HepG2 (cell line): ENCODE measurements around the gene HINFP. TPM values are rescaled to one million over a fixed set of nuclear protein-coding genes. Genes with fewer than 3 reads are reported as not detected.

Source experiments
- ATAC-seq: fragments of 200-7000 bp; cut with Tn5 transposase; 3 replicates; pipeline ENCODE4 v1.9.1; 2020; ENCODE audit warnings: mild to moderate bottlenecking, moderate library complexity
- BruUV-seq: library from RNA; stranded (reverse); fragments of 400-500 nt; replicated peaks from 2 replicates; lab custom pipeline; 2021; lab: Mats Ljungman, UMichigan
- CTCF ChIA-PET: fragments of 300-600 bp; formaldehyde crosslinking; extraction: SDS; loops from one replicate; lab custom pipeline; 2021; ENCODE audit warnings: low total read pairs, inconsistent platforms, low intra/inter-chr PET ratio; lab: Yijun Ruan, JAX
- POLR2A ChIA-PET: fragments of 350-600 bp; sonication (Branson Sonifier 250); formaldehyde crosslinking; loops from one replicate; lab custom pipeline; 2020; ENCODE audit warnings: antibody characterized with exemption, inconsistent platforms; lab: Yijun Ruan, JAX
- DNase-seq: peaks from one replicate; pipeline ENCODE4 v3.0.0-alpha.2; 2015; ENCODE audit warnings: low spot score
- FAIRE-seq: peaks from 3 replicates; lab custom pipeline; 2011; peaks lifted over from hg19 to GRCh38; lab: Jason Lieb, UNC
- H2AFZ ChIP-seq: one replicate; pipeline ENCODE4 v1.6.1; 2011; ENCODE audit warnings: low read length, inconsistent platforms
- H3K27ac ChIP-seq: fragments of 300-600 bp; 3 replicates; pipeline ENCODE4 v1.8.0; 2011; ENCODE audit warnings: mixed run types, mild to moderate bottlenecking, mixed read lengths, low read length, inconsistent platforms; ENCODE audit not compliant: insufficient read depth; ENCODE audit errors: extremely low read length
- H3K27me3 ChIP-seq, 2 experiments: fragments of 200-600 bp in 1 of 2; 2 replicates in 1 of 2; 3 replicates in 1 of 2; pipeline versions ENCODE4 v1.6.0 to v1.8.0; 2011; ENCODE audit warnings: low read length in 2 of 2, mild to moderate bottlenecking in 2 of 2, moderate library complexity in 2 of 2, inconsistent platforms in 1 of 2; ENCODE audit not compliant: insufficient read depth in 2 of 2, control insufficient read depth in 1 of 2
- H3K36me3 ChIP-seq, 2 experiments: fragments of 200-600 bp in 1 of 2; replicated peaks in 1 of 2; 2 replicates in 1 of 2; 3 replicates in 1 of 2; pipeline versions ENCODE4 v1.5.1 to v1.8.0; 2011; ENCODE audit warnings: low read length in 2 of 2, inconsistent platforms in 1 of 2; ENCODE audit not compliant: insufficient read depth in 2 of 2, control insufficient read depth in 1 of 2
- H3K4me1 ChIP-seq: 2 replicates; pipeline ENCODE4 v1.5.1; 2012; ENCODE audit warnings: low read length, inconsistent platforms; ENCODE audit not compliant: insufficient read depth
- H3K4me2 ChIP-seq: 2 replicates; pipeline ENCODE4 v1.6.0; 2011; ENCODE audit warnings: low read depth, low read length, inconsistent platforms
- H3K4me3 ChIP-seq, 3 experiments: fragments of 200-600 bp in 1 of 3; sonication (generic), shearing (Covaris generic) in 1 of 3; replicated peaks in 1 of 3; 2 replicates each; pipeline ENCODE4 v1.5.1; 2011 to 2016; ENCODE audit warnings: low read length in 3 of 3, inconsistent platforms in 2 of 3, low read depth in 2 of 3, mild to moderate bottlenecking in 2 of 3, control low read depth in 1 of 3, mixed read lengths in 1 of 3; ENCODE audit not compliant: insufficient read depth in 1 of 3
- H3K79me2 ChIP-seq: one replicate; pipeline ENCODE4 v1.6.1; 2011; ENCODE audit warnings: low read length, inconsistent platforms; ENCODE audit not compliant: insufficient read depth
- H3K9ac ChIP-seq: 2 replicates; pipeline ENCODE4 v1.6.0; 2011; ENCODE audit warnings: mild to moderate bottlenecking, low read depth, low read length, inconsistent platforms; ENCODE audit not compliant: insufficient read depth
- H3K9me3 ChIP-seq: 2 replicates; pipeline ENCODE4 v1.5.1; 2012; ENCODE audit warnings: mild to moderate bottlenecking, low read length
- H4K20me1 ChIP-seq: 2 replicates; pipeline ENCODE4 v1.6.0; 2011; ENCODE audit warnings: inconsistent platforms, mild to moderate bottlenecking, low read length, moderate library complexity; ENCODE audit not compliant: insufficient read depth
- DR1 ChIP-seq: sonication (generic); formaldehyde crosslinking; IDR thresholded peaks from 2 replicates; pipeline ENCODE4 v1.8.0; 2021; ENCODE audit warnings: mild to moderate bottlenecking, missing genetic modification reagents, inconsistent platforms
- ZNF282 ChIP-seq: fragments of 450-650 bp; IDR thresholded peaks from 2 replicates; pipeline ENCODE4 v1.6.1; 2018; ENCODE audit not compliant: partially characterized antibody
- ZNF33B ChIP-seq: sonication (generic); formaldehyde crosslinking; IDR thresholded peaks from 2 replicates; pipeline ENCODE4 v1.5.1; 2020; ENCODE audit warnings: mild to moderate bottlenecking, missing genetic modification reagents
- ZNF589 ChIP-seq: sonication (generic); formaldehyde crosslinking; conservative IDR thresholded peaks from 2 replicates; pipeline ENCODE4 v1.8.0; 2022; ENCODE audit warnings: mild to moderate bottlenecking, moderate library complexity, missing genetic modification reagents
- WGBS: methylation state at CpG from one replicate; pipeline ENCODE4 v1.1.6; 2017; ENCODE audit warnings: low lambda C conversion rate; 5-methylcytosine and 5-hydroxymethylcytosine counted together
- in situ Hi-C: cut with HindIII; loops from 2 replicates; pipeline ENCODE4 v1.10.0; 2017; ENCODE audit warnings: low pct_unique_long_range_greater_than_20kb; ENCODE audit not compliant: extremely low pct_ligation_motif_present
- intact Hi-C: fragments of 100-400 bp; cut with micrococcal nuclease; formaldehyde crosslinking; loops from one replicate; pipeline ENCODE4 v1.10.0; 2022; ENCODE audit not compliant: unreplicated experiment
- polyA plus RNA-seq, 8 experiments: library from polyadenylated mRNA; depleted of rRNA in 3 of 8; stranded (reverse) in 7 of 8; unstranded in 1 of 8; fragments of >200 nt; fragmentation: Illumina TruSeq in 4 of 8; extraction: Trizol in 4 of 8; gene quantifications; 2 replicates each; pipeline versions ENCODE4 v1.2.1 to v1.2.3, GENCODE V29; 2011 to 2016; ENCODE audit warnings: low read depth in 4 of 8, missing spikeins in 1 of 8, mixed read lengths in 1 of 8; ENCODE audit not compliant: insufficient read depth in 1 of 8
- total RNA-seq, 5 experiments: library from RNA; depleted of rRNA; stranded (reverse); fragments of >200 nt; fragmentation: Illumina TruSeq; extraction: Trizol; gene quantifications; 2 replicates each; pipeline ENCODE4 v1.2.3, GENCODE V29; 2016; ENCODE audit warnings: low read depth in 1 of 5
- TF ChIP-seq, protein P1 (sequence below): sonication (generic); formaldehyde crosslinking; IDR thresholded peaks from 2 replicates; pipeline ENCODE4 v1.5.0; 2020; ENCODE audit warnings: missing genetic modification reagents
- TF ChIP-seq, protein P2 (sequence below): sonication (generic); formaldehyde crosslinking; IDR thresholded peaks from 2 replicates; pipeline ENCODE4 v1.4.0; 2020; ENCODE audit warnings: missing genetic modification reagents, borderline replicate concordance
- TF ChIP-seq, protein P3 (sequence below), 2 experiments: fragments of 450-650 bp in 1 of 2; sonication (generic) in 1 of 2; formaldehyde crosslinking; IDR thresholded peaks; 2 replicates each; pipeline versions ENCODE4 v1.5.0 to v1.8.0; 2020 to 2022; ENCODE audit warnings: mild to moderate bottlenecking in 1 of 2, missing genetic modification reagents in 1 of 2
- TF ChIP-seq, protein P4 (sequence below): IDR thresholded peaks from 2 replicates; pipeline ENCODE4 v1.6.1; 2012; ENCODE audit warnings: low read depth, low read length, improper control_type of control experiment
- TF ChIP-seq, protein P5 (sequence below): sonication (generic); formaldehyde crosslinking; IDR thresholded peaks from 2 replicates; pipeline ENCODE4 v1.4.0; 2020; ENCODE audit warnings: missing genetic modification reagents, borderline replicate concordance

Gene HINFP
- total and polyA plus RNA-seq, 2 of the 13 experiments (the other 11 are each of a cell fraction or from before 2014, with no cell fraction given): 15.1 to 21.4 TPM

DNA sequence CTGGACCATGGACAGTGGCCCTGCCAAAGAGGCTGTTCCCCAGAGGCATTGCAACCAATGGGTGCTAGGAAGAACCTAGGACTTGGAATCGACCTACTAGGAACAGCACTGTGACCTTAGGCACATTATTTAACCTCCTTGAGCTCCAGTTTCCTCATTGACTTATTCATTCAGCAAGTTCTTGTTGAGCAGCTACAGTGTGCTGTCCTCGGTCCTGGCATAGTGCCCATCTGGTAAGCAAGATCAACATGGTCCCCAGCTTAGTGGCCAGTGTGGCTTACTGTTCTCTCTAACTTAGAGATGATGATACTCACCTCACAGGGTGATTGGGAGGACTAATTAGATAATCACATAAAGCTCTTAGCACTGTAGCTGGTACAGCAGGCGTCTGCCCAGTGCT lies 35.7 kb downstream of the HINFP start (continued):
- no peak for TF ChIP-seq DR1 (CRISPR knock-in tag)
- TF ChIP-seq ZNF589 (CRISPR knock-in tag): no peak
- TF ChIP-seq, protein P1, sequence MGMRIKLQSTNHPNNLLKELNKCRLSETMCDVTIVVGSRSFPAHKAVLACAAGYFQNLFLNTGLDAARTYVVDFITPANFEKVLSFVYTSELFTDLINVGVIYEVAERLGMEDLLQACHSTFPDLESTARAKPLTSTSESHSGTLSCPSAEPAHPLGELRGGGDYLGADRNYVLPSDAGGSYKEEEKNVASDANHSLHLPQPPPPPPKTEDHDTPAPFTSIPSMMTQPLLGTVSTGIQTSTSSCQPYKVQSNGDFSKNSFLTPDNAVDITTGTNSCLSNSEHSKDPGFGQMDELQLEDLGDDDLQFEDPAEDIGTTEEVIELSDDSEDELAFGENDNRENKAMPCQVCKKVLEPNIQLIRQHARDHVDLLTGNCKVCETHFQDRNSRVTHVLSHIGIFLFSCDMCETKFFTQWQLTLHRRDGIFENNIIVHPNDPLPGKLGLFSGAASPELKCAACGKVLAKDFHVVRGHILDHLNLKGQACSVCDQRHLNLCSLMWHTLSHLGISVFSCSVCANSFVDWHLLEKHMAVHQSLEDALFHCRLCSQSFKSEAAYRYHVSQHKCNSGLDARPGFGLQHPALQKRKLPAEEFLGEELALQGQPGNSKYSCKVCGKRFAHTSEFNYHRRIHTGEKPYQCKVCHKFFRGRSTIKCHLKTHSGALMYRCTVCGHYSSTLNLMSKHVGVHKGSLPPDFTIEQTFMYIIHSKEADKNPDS: no peak
- TF ChIP-seq, protein P2, sequence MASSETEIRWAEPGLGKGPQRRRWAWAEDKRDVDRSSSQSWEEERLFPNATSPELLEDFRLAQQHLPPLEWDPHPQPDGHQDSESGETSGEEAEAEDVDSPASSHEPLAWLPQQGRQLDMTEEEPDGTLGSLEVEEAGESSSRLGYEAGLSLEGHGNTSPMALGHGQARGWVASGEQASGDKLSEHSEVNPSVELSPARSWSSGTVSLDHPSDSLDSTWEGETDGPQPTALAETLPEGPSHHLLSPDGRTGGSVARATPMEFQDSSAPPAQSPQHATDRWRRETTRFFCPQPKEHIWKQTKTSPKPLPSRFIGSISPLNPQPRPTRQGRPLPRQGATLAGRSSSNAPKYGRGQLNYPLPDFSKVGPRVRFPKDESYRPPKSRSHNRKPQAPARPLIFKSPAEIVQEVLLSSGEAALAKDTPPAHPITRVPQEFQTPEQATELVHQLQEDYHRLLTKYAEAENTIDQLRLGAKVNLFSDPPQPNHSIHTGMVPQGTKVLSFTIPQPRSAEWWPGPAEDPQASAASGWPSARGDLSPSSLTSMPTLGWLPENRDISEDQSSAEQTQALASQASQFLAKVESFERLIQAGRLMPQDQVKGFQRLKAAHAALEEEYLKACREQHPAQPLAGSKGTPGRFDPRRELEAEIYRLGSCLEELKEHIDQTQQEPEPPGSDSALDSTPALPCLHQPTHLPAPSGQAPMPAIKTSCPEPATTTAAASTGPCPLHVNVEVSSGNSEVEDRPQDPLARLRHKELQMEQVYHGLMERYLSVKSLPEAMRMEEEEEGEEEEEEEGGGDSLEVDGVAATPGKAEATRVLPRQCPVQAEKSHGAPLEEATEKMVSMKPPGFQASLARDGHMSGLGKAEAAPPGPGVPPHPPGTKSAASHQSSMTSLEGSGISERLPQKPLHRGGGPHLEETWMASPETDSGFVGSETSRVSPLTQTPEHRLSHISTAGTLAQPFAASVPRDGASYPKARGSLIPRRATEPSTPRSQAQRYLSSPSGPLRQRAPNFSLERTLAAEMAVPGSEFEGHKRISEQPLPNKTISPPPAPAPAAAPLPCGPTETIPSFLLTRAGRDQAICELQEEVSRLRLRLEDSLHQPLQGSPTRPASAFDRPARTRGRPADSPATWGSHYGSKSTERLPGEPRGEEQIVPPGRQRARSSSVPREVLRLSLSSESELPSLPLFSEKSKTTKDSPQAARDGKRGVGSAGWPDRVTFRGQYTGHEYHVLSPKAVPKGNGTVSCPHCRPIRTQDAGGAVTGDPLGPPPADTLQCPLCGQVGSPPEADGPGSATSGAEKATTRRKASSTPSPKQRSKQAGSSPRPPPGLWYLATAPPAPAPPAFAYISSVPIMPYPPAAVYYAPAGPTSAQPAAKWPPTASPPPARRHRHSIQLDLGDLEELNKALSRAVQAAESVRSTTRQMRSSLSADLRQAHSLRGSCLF: no peak

DNA sequence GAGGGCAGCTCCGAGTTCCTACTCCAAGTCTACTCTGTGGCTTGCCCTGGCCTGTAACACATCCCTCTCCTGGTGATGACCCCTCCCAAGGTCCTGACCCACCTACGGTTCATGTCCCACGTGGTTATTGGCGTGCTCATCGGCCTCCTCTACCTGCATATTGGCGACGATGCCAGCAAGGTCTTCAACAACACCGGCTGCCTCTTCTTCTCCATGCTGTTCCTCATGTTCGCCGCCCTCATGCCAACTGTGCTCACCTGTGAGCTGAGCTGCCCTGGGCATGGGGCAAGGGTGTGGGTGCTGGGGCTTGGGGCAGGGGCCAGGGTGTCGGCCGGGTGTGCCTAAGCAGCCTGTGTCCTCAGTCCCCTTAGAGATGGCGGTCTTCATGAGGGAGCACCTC lies 37.1 kb downstream of the HINFP start:
- no peak overlapping the region for H3K9ac ChIP-seq
- no TSS peak for BruUV-seq
- H3K79me2 ChIP-seq: no peaks in the 10 kb centered on the region
- peaks cover 18 to 63% of the 10 kb centered on the region in 2 experiments for H3K27me3 ChIP-seq
- ATAC-seq (no peak), DNase-seq (no peak), FAIRE-seq (no peak)
- no peaks in the 10 kb centered on the region for H4K20me1 ChIP-seq
- H2AFZ ChIP-seq: no peak overlapping the region
- H3K27ac ChIP-seq: no peak overlapping the region
- no peaks in the 10 kb centered on the region for H3K9me3 ChIP-seq
- WGBS: 61% methylated on average over 12 of the region's 13 CpGs
- no peak overlapping the region for H3K4me2 ChIP-seq
- in situ Hi-C loops (no loop called here), intact Hi-C loops (no loop called here)
- CTCF ChIA-PET: no interaction called here
- H3K4me3 ChIP-seq: no peak overlapping the region
- no peaks in the 10 kb centered on the region for H3K36me3 ChIP-seq
- H3K4me1 ChIP-seq: 0 out of 2 replicates have a peak, but pooled peaks cover 4% of the 10 kb centered on the region
- POLR2A ChIA-PET: interaction anchor here (1.7 kb wide), 1 partner anchor 11 kb away, joined by 4 read pairs; no protein-coding TSS in a partner anchor
- TF ChIP-seq ZNF33B (CRISPR knock-in tag) (no peak), ZNF282 (no peak)
- TF ChIP-seq, protein P3, sequence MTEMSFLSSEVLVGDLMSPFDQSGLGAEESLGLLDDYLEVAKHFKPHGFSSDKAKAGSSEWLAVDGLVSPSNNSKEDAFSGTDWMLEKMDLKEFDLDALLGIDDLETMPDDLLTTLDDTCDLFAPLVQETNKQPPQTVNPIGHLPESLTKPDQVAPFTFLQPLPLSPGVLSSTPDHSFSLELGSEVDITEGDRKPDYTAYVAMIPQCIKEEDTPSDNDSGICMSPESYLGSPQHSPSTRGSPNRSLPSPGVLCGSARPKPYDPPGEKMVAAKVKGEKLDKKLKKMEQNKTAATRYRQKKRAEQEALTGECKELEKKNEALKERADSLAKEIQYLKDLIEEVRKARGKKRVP (CRISPR knock-in tag; IDR thresholded peaks at IDR 0.05): no peak
- TF ChIP-seq, protein P4, sequence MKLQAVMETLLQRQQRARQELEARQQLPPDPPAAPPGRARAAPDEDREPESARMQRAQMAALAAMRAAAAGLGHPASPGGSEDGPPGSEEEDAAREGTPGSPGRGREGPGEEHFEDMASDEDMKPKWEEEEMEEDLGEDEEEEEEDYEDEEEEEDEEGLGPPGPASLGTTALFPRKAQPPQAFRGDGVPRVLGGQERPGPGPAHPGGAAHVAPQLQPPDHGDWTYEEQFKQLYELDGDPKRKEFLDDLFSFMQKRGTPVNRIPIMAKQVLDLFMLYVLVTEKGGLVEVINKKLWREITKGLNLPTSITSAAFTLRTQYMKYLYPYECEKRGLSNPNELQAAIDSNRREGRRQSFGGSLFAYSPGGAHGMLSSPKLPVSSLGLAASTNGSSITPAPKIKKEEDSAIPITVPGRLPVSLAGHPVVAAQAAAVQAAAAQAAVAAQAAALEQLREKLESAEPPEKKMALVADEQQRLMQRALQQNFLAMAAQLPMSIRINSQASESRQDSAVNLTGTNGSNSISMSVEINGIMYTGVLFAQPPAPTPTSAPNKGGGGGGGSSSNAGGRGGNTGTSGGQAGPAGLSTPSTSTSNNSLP: no peak
- TF ChIP-seq, protein P5, sequence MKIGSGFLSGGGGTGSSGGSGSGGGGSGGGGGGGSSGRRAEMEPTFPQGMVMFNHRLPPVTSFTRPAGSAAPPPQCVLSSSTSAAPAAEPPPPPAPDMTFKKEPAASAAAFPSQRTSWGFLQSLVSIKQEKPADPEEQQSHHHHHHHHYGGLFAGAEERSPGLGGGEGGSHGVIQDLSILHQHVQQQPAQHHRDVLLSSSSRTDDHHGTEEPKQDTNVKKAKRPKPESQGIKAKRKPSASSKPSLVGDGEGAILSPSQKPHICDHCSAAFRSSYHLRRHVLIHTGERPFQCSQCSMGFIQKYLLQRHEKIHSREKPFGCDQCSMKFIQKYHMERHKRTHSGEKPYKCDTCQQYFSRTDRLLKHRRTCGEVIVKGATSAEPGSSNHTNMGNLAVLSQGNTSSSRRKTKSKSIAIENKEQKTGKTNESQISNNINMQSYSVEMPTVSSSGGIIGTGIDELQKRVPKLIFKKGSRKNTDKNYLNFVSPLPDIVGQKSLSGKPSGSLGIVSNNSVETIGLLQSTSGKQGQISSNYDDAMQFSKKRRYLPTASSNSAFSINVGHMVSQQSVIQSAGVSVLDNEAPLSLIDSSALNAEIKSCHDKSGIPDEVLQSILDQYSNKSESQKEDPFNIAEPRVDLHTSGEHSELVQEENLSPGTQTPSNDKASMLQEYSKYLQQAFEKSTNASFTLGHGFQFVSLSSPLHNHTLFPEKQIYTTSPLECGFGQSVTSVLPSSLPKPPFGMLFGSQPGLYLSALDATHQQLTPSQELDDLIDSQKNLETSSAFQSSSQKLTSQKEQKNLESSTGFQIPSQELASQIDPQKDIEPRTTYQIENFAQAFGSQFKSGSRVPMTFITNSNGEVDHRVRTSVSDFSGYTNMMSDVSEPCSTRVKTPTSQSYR (CRISPR knock-in tag): no peak
